ENCODE measurements around the gene VPS8. TPM values are rescaled to one million over a fixed set of nuclear protein-coding genes. Genes with fewer than 3 reads are reported as not detected.
A peak's percentile ranks its signal among the peaks of the same experiment; 100 is the strongest.

VPS8 gene
- total RNA-seq, 1 experiment from 2014 or later, result 39.7 TPM

GRCh38 chr3:185075547-185075946 lies 263.6 kb downstream of the VPS8 start:
- DNase-seq, result no peak
- Histone ChIP-seq H3K4me1 (ENCODE audit: insufficient read depth, low read length) (no peaks in the 10 kb centered on the region), H3T11ph (ENCODE audit: low read length) (no peak overlapping the region), H3K27me3 (ENCODE audit: insufficient read depth, low read length) (no peaks in the 10 kb centered on the region), H4K91ac (ENCODE audit: insufficient read length, low read depth, low read length) (no peak overlapping the region), H3K18ac (ENCODE audit: insufficient read length, low read depth, low read length) (peak overlapping the region; percentile 62), H3K79me1 (ENCODE audit: insufficient read depth, low read depth, low read length, poor library complexity, severe bottlenecking) (no peaks in the 10 kb centered on the region), H3K14ac (ENCODE audit: insufficient read depth, low read length) (no peak overlapping the region), H2AK5ac (ENCODE audit: insufficient read length, low read length) (no peak overlapping the region), H3K23ac (ENCODE audit: insufficient read length, low read depth, low read length) (no peak overlapping the region), H4K8ac (replicated peaks; ENCODE audit: insufficient read length, low read depth, low read length) (no peak overlapping the region), H3K27ac (ENCODE audit: insufficient read length, low read depth, low read length) (no peak overlapping the region), H2BK5ac (ENCODE audit: insufficient read length, low read length) (no peak overlapping the region), H2AFZ (ENCODE audit: low read length) (no peak overlapping the region), H2BK120ac (ENCODE audit: low read depth, low read length, poor library complexity, severe bottlenecking) (no peak overlapping the region), H2BK20ac (ENCODE audit: low read depth, low read length, poor library complexity, severe bottlenecking) (no peak overlapping the region), H4K20me1 (ENCODE audit: control insufficient read depth, insufficient read depth, insufficient read length) (no peaks in the 10 kb centered on the region), H3K4me2 (ENCODE audit: insufficient read depth, insufficient read length, low read length) (no peak overlapping the region), H2BK15ac (ENCODE audit: low read depth, low read length) (no peak overlapping the region), H4K5ac (ENCODE audit: insufficient read length, low read depth, low read length) (no peak overlapping the region), H2BK12ac (ENCODE audit: insufficient read length, low read depth, low read length) (no peak overlapping the region), H3K9me3 (ENCODE audit: control insufficient read depth, low read depth, low read length) (no peaks in the 10 kb centered on the region), H3K4ac (ENCODE audit: low read depth, low read length) (no peak overlapping the region), H3K79me2 (ENCODE audit: insufficient read depth, low read length) (no peaks in the 10 kb centered on the region), H3K23me2 (ENCODE audit: insufficient read length, low read depth, low read length, poor library complexity, severe bottlenecking) (no peaks in the 10 kb centered on the region), H3K56ac (ENCODE audit: insufficient read length, low read depth, low read length) (no peak overlapping the region), H3K9ac (ENCODE audit: extremely low read depth, insufficient read length, low read length) (no peak overlapping the region)
- H3K27me3 Mint-ChIP-seq (ENCODE audit: low read depth), result no peaks in the 10 kb centered on the region; the same call in 1 of the 2 replicates
- no peak overlapping the region for H3K4me3 Mint-ChIP-seq
- no peak overlapping the region for H3K27ac Mint-ChIP-seq
- peaks cover 4 to 8% of the 10 kb centered on the region in 2 experiments; a peak in 3 of 4 replicates for H3K4me1 Mint-ChIP-seq
- TF ChIP-seq CTCF (conservative IDR thresholded peaks at IDR 0.05), result no peak
- H3K36me3 Mint-ChIP-seq (ENCODE audit: insufficient read depth in 1 of 3, low read depth in 3 of 3), result no peaks in the 10 kb centered on the region
- no peaks in the 10 kb centered on the region for H3K9me3 Mint-ChIP-seq
- no CpG with 5 or more reads among the region's 13 CpGs for WGBS (ENCODE audit: extremely low coverage, insufficient read length, low lambda C conversion rate)
